Measurements from ENCODE around the gene ERICH6B.

Gene ERICH6B

GRCh38 chr13:45501175-45501526 is 114.4 kb downstream of the ERICH6B start:
- no peak for ATAC-seq
- TF ChIP-seq, protein P1, sequence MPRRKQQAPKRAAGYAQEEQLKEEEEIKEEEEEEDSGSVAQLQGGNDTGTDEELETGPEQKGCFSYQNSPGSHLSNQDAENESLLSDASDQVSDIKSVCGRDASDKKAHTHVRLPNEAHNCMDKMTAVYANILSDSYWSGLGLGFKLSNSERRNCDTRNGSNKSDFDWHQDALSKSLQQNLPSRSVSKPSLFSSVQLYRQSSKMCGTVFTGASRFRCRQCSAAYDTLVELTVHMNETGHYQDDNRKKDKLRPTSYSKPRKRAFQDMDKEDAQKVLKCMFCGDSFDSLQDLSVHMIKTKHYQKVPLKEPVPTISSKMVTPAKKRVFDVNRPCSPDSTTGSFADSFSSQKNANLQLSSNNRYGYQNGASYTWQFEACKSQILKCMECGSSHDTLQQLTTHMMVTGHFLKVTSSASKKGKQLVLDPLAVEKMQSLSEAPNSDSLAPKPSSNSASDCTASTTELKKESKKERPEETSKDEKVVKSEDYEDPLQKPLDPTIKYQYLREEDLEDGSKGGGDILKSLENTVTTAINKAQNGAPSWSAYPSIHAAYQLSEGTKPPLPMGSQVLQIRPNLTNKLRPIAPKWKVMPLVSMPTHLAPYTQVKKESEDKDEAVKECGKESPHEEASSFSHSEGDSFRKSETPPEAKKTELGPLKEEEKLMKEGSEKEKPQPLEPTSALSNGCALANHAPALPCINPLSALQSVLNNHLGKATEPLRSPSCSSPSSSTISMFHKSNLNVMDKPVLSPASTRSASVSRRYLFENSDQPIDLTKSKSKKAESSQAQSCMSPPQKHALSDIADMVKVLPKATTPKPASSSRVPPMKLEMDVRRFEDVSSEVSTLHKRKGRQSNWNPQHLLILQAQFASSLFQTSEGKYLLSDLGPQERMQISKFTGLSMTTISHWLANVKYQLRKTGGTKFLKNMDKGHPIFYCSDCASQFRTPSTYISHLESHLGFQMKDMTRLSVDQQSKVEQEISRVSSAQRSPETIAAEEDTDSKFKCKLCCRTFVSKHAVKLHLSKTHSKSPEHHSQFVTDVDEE (CRISPR knock-in tag; IDR thresholded peaks at IDR 0.05) = no peak
- no peak for TF ChIP-seq ZFP30 (CRISPR knock-in tag; IDR thresholded peaks at IDR 0.05)
- TF ChIP-seq CSRNP3 (CRISPR knock-in tag; IDR thresholded peaks at IDR 0.05) = no peak
- TF ChIP-seq GLIS3 (CRISPR knock-in tag; IDR thresholded peaks at IDR 0.05) = no peak
- no peak for TF ChIP-seq ZC3H10 (CRISPR knock-in tag; IDR thresholded peaks at IDR 0.05)
- TF ChIP-seq ZNF8 (CRISPR knock-in tag; IDR thresholded peaks at IDR 0.05) = no peak
- TF ChIP-seq TCF4 (CRISPR knock-in tag; IDR thresholded peaks at IDR 0.05; ENCODE audit: borderline replicate concordance) = no peak
- TF ChIP-seq PPARA (CRISPR knock-in tag; IDR thresholded peaks at IDR 0.05; ENCODE audit: borderline replicate concordance) = no peak
- TF ChIP-seq TOX (CRISPR knock-in tag; IDR thresholded peaks at IDR 0.05; ENCODE audit: borderline replicate concordance) = no peak
- TF ChIP-seq POU6F1 (CRISPR knock-in tag; IDR thresholded peaks at IDR 0.05; ENCODE audit: borderline replicate concordance, low read depth) = no peak
- no peak for TF ChIP-seq PATZ1 (CRISPR knock-in tag; IDR thresholded peaks at IDR 0.05; ENCODE audit: borderline replicate concordance)
- TF ChIP-seq ARNTL (CRISPR knock-in tag; IDR thresholded peaks at IDR 0.05; ENCODE audit: borderline replicate concordance, low read depth) = no peak
- TF ChIP-seq ZNF565 (CRISPR knock-in tag; conservative IDR thresholded peaks at IDR 0.05; ENCODE audit: low read depth) = no peak
- TF ChIP-seq RARB (CRISPR knock-in tag; IDR thresholded peaks at IDR 0.05) = no peak

DNA sequence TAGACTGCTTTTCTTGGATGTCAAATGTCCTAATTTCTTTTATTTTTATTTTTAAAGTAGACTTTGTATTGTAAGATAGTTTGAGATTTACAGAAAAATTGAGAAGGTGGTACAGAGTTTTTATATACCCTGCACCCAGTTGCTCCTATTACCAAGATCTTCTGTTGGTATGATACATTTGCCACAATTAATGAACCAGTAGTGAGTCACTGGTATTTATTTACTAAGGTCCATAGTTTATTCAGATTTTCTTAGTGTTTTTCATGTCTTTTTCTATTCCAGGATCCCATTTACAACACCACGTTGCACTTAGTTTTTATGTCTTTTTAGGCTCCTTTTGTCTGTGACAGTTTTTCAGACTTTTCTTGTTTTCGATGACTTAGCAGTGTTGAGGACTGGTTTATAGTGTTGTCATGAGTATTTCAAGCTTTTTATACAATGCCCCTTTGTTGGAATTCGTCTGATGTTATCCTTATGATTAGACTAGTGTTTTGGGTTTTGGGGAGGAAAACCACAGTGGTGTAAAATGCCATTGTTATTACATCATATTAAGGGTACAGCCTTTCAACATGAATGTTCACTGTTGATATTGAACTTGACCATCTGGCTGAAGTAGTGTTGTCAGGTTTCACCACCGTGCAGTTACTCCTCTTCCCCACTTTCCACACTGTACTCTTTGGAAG is 114.9 kb downstream of the ERICH6B start:
- no peak for TF ChIP-seq RARB (CRISPR knock-in tag; IDR thresholded peaks at IDR 0.05)
- TF ChIP-seq ISL1 (CRISPR knock-in tag; IDR thresholded peaks at IDR 0.05) = peak; percentile 48
- TF ChIP-seq GLIS3 (CRISPR knock-in tag; IDR thresholded peaks at IDR 0.05) = no peak
- no peak for TF ChIP-seq ZNF70 (CRISPR knock-in tag; IDR thresholded peaks at IDR 0.05)
- peak; percentile 50; the same call in 1 of the 2 replicates for TF ChIP-seq CREB5 (CRISPR knock-in tag; IDR thresholded peaks at IDR 0.05; ENCODE audit: low read depth)
- no peak for TF ChIP-seq ARNTL (CRISPR knock-in tag; IDR thresholded peaks at IDR 0.05; ENCODE audit: borderline replicate concordance, low read depth)
- peak; percentile 84 for ATAC-seq

- ATAC-seq = no peak
- TF ChIP-seq PATZ1 (CRISPR knock-in tag; IDR thresholded peaks at IDR 0.05; ENCODE audit: borderline replicate concordance) (no peak), ARNTL (CRISPR knock-in tag; IDR thresholded peaks at IDR 0.05; ENCODE audit: borderline replicate concordance, low read depth) (no peak), ZNF70 (CRISPR knock-in tag; IDR thresholded peaks at IDR 0.05) (no peak), CSDC2 (CRISPR knock-in tag; IDR thresholded peaks at IDR 0.05) (no peak), ZFP3 (CRISPR knock-in tag; IDR thresholded peaks at IDR 0.05) (no peak), ZC3H10 (CRISPR knock-in tag; IDR thresholded peaks at IDR 0.05) (no peak), RARB (CRISPR knock-in tag; IDR thresholded peaks at IDR 0.05) (no peak), TCF4 (CRISPR knock-in tag; IDR thresholded peaks at IDR 0.05; ENCODE audit: borderline replicate concordance) (no peak)
- TF ChIP-seq, protein P1 (CRISPR knock-in tag; IDR thresholded peaks at IDR 0.05) = no peak
Observed at GRCh38 chr13:45496942-45497341, 118.6 kb downstream of the ERICH6B start.

Measured in SK-N-SH treated with all-trans-retinoic acid at 6 μM for 48 hours (cell line).